CD4-positive, alpha-beta T cell treated with Interleukin-6 at 100 ng/mL for 8 hours (primary cell): Measurements from ENCODE around the gene SNCB.

Experiments used
- DNase-seq: peaks from one replicate; pipeline ENCODE4 v3.0.0-alpha.2; 2020; ENCODE audit warnings: mixed read lengths, low spot score

Gene SNCB

DNA sequence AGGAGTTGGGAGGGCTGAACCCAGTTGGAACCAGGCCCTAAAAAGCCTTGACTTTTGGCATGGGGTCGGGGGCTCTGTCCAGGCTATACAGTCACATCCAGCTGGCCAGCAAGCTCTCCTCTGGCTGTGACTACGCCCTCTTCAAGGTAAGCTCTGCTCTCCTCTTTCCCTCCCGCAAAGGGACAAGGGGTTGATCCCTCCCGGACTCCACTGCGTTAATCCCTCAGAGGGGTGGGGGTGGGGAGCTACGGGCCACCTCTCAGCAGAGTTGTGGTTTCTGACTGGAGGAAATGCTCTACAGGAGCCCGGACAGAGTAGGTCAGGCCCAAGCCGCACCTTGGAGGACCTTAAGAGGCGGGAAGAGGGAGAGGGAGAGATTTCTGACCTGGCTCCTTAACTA, 14.0 kb upstream of the SNCB start:
- DNase-seq: no peak

DNA sequence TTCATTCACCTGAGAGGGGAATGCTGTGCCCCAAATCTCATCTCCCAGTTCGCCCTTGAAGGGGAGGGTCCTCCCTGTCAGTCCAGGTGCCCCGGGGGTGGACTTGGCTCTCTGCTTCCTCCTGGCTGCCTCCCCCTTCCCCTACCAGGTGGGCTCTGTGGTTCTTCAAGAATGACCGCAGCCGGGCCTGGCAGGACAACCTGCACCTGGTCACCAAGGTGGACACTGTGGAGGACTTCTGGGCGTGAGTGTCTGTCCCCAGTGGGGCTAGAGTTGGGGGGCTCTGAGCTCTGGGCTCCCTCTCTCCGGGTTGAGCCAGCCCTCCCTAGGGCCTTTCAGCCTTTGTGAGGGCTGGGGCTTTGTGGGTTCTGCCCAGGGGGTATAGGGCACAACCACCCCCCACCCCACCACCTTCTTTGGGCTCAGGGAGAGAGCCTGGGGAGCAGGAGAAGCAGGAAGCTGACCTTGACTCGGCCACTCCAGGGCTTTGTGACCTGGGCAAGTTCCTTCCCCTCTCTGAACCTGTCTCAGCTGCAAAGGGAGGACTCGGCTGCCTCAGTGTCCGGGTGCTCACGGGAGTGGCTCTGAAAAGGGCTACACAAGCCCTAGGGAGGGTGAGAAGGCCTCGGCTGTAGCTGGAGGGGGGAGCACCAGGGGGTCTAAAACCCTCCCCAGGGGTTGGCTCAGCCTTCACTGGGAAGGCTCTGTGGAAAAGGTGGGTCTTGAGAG, 13.3 kb upstream of the SNCB start:
- DNase-seq: no peak

DNA sequence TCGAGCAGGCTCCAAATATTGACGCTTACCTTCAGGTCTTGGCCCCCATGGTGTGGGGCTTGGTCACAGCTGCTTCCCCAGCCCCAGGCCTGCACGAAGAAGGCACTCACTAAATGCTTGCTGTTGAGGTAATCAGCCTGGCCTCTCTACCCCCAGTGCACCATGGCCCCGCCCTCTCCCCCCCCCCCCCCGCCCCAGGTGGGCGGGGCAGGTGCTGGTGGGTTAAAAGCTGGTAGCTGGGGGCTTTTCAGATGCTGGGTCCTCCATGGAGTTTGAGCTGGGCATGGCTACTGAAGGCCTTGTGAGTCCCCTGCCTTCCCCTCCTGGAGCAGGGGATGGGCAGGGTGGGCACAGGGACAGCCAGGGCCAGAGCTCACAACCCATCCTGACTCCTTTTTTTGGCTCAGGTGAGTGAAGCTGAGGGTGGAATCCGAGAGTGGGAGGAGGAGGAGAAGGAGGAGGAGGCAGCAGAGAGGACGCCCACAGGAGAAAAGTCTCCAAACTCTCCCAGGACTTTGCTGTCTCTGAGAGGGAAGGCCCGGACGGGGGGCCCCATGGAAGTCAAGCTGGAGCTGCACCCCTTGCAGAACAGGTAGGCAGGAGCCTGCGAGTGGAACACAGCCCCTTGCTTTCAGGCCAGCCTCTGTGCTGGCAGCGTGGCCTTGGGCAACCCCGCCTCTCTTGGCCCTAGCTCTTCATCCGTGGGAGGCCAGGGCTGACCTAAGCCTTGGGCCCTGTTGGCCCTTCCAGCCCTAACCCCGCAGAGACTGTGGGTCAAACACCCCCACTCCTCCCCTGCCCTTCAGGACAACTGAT, 12.5 kb upstream of the SNCB start:
- DNase-seq: no peak

DNA sequence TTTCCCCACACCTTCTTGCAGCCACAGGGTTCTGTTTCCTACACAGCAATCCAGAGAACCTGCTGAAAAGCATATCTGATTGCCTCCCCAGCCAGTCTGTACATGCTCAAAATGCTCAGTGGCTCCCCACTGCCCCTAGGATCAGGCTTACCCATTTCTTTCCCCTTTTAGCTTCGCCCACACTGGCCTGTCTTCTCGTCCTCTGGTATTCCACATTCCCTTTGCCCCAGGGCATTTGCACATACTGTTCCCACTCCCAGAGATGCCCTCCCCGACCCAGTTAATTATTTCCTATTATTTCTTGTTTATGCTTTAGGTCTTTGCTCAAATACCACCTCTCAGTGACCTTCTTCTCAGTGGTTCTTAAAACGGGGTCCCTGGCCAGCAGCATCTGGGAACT, 10.3 kb upstream of the SNCB start:
- no peak for DNase-seq

DNA sequence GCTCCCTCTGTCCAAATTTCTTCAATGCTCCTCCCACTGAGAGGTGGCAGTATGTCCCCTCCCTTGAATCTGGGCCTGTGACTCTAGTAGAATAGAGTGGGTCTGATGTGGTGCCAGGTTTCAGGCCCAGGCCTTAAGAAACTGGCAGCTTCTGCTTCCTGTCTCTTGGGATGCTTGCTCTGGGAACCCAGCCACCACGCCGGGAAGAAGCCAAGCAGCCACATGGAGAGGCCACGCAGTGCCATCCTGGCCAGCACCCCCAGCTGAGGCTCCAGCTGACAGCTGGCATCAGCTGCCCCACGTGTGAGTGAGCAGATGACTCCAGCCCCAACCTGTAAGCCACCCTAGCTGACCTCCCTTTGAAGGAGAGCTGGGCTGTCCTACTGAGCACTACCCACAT, 9.6 kb upstream of the SNCB start:
- DNase-seq: no peak

DNA sequence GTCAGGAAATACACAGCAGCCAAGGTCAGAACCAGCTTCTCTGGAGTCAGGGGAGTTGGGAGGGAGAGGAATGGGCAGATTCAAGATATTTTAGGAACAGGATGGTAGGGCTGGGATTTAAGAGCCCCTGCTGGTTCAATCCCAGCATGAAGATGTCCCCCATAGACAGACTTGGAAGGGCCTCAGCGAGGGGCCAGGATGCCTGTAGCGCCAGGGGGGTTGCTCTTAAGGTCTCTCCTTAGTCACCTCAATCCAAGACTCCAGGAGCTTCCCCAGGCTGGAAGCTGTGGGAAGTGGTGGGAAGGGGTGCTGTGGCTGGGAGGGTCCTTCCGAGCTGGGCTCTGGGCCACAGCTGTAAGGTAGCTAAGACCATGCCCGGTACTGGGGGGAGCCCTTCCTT, 8.9 kb upstream of the SNCB start:
- no peak for DNase-seq

DNA sequence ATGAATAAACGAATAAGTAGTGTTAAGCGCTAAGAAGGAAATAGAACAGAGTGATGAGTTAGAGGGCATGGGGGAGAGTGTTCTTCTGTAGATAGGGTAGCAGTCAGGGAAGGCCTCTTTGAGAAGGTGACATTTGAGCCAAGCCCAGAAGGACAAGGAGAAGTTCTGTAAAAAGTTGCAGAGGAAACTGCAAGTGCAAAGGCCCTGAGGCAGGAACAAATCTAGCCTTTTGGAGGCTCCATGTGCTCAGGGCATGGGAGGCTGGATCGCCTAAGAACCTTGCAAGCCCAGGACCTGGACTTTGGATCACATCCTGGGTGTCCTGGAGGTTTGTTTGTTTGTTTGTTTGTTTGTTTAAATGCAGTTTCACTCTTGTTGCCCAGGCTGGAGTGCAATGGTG, 8.1 kb upstream of the SNCB start:
- no peak for DNase-seq

DNA sequence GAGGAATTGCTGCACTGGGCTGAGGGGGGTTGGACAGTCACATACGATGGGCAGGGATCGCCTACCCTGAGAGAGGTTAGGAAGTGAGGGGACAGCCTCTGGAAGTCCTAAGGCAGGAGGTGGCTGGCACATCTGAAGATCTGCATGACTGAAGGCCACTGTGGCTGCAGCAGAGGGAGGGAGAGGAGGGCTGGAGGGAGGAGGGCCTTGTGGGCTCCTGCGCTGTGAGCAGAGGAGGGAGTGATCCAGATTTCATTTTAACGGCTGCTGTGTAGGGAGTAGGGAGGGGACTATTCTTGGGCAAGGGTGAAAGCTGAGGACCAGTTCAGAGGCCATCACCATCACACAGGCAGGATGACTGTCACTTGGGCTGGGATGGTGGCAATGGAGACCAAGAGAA, 7.2 kb upstream of the SNCB start:
- no peak for DNase-seq

DNA sequence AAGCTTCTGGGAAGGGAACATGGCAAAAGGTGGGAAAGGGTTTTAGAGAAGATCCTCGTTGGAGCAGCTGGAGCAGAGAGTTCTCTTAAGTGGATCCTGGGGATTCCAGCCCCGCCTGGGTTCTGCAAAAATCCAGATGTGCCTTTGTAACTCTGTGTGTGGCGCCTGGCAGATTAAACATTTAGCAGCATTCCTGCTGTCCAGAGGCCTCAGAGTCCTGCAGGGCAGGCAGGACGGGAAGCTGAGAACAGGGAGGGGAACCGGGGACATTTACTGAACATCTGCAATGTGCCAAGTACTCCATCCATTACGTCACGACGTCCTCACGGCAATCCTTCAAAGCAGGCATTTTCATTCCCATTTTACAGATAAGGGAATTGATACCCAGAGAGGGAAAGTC, 6.1 kb upstream of the SNCB start:
- no peak for DNase-seq

DNA sequence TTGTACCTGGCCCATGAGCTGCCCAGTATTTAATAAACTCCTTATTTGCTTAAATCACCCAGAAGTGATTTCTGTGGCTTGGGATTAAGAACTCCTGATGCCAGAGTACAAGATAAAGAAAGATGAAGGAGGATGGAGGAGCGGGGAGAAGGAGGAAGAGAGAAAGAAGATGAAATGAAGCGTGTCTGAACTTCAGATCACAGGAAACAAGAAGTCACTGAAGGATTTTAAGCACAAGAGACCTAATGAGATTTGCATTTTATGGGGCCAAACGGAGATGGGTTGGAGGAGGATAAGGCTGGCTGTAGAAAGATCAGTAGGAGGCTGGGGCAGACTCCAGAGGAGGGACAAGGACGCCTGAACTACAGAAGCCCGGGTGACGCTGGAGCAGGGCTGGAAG, 3.3 kb upstream of the SNCB start:
- no peak for DNase-seq

DNA sequence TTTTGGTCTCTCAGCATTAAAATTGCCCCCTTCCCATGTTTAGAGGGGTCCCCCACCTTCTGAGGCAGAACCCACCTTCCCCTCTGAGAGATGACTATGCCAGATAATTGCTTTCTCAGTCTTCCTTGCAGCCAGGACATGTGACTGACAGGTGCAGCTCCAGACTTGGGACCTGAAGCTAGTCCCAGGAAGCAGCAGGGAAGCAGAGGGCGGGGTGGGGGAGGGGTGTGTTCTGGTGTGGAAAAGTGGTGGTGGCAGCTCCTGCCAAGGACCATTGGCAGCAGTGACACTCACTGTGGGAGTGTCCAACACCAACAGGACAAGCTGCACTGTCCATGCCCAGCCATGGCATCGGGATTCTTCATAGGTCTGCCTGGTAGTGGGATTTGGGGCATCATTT, 2.4 kb upstream of the SNCB start:
- DNase-seq: no peak

DNA sequence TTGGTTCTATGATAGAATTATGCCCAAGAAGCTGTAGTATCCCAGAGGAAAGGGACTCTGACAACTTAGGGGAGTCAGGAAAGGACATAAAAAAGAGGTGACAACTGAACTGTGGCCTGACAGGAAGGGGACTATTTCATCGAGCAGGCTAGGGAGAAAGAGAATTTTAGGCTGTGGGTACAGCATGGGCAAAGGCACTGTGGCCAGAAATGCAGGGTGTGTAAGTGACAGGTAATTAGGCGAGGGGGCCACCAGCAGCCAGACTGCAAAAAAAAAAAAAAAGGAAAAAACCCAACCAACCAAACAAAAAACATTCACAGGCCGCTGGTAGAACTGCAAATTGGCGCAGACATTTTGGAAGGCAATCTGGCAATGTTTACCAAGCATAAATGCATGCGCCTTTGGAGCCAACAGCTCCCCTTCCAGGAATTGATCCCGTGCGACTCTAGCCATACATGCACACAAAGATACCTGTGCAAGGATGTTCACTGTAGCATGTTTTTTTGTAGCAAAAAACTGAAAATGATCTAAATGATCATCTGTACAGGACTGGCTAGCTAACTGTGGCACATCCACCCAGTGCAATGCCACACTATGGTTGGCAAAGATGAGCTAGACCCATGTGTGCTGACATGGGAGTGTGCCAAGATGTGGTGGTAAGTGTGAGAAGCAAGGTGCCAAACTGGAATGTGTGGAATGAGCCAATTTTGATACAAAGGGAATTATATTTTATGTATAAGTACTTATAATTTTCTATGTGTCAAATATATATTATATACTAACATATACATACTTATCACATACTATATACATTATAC, 1.3 kb upstream of the SNCB start:
- no peak for DNase-seq

DNA sequence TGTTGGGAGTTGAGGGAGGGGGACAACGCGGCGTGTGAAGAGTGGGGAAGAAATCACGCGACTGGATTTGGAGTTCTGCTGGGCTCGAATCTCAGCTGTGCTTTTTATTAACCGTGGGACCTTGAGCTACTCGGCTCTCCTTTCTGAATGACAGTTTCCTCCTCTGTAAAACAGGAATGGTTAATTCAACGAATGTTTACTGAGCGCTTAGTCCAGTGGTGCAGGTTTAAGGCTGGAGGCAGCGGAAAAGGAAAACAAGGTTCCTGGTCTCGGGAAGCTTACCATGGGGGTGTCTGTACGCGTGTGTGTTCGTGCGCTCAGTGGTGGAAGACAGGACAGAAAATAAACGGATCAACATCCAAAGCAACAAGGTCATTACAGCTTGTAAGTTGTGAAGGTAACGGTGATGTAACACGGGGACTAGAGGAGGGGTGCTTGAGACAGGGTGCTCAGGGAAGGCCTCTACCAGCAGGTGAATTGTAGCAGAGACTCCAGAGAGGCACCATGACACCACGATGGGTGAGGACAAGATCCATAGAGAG, 418 bp upstream of the SNCB start:
- DNase-seq: no peak

DNA sequence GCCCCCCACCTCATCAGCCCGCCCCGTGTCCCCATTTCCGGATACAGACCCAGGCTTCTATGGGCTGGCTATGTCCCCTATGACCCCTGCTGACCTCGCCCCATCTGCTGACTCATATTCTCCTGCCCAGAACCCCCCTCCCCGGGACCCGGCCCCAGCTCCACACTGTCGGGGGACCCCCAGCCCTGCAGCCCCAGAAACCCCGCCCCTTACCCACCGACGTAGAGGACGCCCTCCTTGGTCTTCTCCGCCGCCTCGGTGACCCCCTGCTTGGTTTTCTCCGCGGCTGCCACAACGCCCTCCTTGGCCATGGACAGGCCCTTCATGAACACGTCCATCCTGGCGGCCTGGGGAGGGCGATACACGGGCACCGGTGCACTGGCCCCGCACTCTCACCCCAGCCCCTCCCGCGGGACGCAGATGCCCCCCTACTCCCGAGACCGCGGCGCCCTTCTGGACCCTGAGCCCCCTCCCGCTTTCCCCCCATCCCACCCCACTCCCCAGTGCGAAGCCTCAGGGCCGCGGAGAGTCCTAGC, 949 bp downstream of the SNCB start:
- DNase-seq: no peak

DNA sequence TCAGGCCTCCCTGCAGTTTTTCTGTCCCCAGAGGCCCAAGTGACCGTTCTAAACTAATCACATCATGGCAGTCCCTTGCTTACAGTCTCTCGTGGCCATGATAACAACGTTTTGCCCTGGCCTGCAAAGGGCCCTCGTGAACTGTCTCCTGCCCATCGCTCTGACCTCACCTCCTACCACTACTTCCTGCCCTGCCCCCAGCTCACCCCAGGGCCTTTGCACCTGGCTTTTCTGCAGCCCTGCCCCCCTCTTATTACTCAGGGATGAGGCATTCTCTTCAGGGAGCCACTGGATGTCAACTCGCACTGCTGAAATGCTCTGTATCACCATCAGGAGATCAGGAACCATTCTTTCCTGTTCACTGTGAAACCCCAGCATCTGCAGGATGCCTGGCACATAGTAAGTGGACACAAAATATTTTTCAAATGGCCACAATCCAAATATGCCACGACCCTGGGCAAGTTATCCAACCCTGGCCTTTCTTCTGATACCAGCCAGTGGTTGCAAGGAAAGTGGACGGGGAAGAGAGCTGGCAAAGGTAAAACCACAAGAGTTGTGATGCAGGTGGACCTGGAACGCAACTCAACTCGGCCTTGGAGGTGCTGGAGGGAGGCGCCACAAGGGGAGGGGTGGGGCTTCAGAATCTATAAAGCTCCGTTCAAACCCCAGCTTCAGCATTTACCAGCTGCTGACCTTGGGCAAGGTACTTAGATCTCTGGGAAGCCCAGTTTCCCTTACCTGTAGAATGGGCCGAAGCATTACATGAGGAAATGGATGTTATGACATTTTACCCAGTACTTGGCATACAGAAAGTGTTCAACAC, 1.7 kb downstream of the SNCB start:
- no peak for DNase-seq

DNA sequence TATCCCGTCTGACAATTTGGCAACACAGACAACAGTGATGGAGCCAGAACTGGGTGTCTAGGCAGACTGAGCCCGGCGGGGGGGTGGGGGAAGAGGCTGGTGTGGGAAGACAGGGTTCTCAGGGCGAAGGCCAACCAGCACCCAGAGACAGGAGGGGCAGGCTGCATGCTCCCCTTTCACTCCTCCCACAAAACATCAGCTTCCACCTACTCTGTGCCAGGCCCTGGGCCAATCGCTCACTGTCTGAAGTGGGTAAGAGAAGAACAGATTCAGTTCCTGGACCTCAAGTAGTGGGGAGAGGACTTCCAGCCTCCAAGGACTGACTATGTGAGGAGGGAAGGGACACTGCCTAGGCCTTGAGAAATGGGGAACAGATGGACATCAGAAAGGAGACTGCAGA, 2.8 kb downstream of the SNCB start:
- DNase-seq: no peak

DNA sequence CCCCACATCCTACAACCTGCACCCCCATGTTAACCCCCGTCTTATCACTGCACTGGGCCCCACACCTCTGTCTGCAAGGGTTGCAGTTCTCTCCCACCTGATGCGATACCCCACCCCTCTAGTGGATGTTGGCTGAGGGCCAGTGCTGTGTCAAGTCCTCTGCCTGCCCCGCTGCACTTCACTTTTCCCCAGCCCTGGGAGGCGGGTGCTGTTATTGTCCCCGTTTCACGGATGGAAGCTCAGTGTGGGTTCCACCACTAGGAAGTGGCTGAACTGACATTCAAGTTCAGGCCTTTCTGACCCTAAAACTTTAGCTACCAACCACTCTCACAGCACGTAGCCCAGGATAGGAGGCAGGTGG, 3.5 kb downstream of the SNCB start:
- no peak for DNase-seq

DNA sequence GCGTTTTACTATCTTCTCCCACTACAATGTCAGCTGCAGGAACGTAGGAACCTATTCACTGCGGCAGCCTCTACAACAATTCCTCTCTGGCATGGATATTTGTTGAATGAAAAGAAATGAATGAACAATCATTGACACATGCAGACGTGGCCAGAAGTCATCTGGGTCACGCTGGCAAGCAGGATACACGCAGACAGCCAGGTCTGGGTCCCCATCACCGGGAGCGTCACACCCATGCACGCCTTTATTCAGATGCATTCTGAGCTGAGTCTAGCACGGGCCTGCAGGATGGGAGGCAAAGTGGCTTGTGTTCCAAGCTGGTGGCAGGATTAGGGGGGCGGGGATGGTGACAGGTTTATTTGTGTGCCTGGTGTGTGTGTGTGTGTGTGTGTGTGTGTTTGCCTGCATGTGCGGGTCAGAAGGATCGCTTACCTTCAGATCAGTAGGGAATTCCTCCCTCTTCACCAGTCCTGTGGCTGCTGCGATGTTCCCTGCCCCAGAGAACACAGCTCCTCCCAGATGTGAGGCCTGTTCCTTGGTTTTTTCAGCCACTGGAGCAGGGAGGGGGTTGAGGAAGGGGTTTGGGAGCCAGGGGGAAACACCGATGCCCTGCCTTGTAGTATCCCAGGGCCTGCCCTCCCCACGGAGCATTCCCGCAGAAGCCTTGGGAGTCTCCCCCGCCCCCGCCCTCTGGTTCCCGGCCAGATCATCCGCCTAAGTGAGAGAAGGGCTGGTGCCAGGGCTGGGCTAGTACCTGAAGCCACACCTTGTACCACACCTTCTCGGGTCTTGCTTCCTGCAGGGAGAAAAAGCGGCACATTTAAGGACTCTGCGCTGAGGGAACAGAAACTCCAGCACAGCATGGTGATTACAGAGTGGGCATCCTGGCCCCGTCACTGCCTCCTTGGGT, 4.1 kb downstream of the SNCB start:
- DNase-seq: no peak

DNA sequence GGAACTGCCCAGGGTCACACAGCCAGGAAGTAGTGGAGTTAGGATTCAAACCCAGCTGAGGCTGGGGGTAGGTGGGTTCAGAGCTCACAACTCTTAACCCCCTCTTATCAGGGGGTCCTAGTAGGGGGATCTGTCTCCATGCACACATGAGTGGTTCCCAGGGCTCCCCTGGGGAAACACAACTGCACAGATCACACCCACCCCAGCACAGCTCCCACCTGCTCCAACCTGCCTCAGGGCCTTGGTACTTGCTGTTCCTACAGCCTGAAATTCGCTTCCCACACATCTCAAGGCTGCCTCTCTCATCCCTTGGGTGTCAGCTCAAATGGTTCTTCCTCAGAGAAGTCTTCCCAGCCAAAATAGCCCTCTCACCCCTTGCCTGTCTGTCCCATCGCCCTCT, 4.8 kb downstream of the SNCB start:
- DNase-seq: no peak

DNA sequence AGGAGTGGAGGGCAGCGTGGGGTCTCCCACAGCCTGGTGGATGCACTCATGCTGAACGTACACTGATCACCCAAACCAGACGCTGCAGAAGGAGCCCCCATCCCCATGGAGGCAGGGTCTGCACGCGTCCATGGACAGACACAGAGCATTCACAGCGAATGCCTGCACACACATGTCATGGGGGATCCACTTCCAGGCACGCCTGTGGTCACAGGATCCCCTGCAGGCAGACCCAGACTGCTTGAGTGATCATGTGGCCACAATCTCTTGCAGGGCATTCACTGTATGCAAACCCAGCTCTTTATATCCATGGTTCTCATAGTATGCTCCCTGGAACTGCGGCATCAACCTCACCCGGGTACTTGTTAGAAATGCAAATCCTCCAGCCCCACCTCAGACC, 5.4 kb downstream of the SNCB start:
- no peak for DNase-seq

DNA sequence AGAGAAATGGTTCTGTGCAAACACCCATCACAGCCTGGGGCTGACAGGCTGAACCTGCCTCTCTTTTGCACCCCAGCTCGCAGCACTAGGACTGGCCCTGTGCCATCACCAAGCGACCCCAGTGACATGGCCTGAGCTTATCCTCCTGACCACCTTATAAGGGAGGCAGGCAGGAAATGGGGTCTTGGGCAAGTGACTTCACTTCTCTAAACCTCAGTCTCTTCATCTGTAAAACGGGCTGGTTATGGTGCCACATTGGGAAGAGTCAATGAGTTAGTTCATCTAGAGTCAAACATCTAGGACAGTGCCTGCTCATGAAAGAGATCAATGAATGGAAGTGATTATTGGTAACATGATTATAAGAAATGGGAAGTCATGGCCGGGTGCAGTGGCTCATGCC, 6.2 kb downstream of the SNCB start:
- DNase-seq: no peak
